H1 (cell line): Measurements from ENCODE around the gene COL6A2. TPM values are rescaled to one million over a fixed set of nuclear protein-coding genes. Genes with fewer than 3 reads are reported as not detected.

Experiments
- CTCF ChIA-PET: fragments of 300-600 bp; sonication (Branson Sonifier 250); formaldehyde crosslinking; loops from one replicate; lab custom pipeline; 2021; ENCODE audit not compliant: partially characterized antibody; lab: Charles Lee
- POLR2A ChIA-PET: fragments of 300-600 bp; sonication (Branson Sonifier 250); formaldehyde crosslinking; loops from one replicate; lab custom pipeline; 2021; ENCODE audit warnings: inconsistent platforms; ENCODE audit not compliant: partially characterized antibody; lab: Charles Lee
- DNase-seq, 2 experiments: peaks; one replicate each; pipeline versions ENCODE4 v3.0.0 to v3.0.0-alpha.2; 2010 to 2022; ENCODE audit warnings: low spot score in 2 of 2, low read depth in 1 of 2, mixed read lengths in 1 of 2
- FAIRE-seq: peaks from 2 replicates; lab custom pipeline; 2011; peaks lifted over from hg19 to GRCh38; lab: Jason Lieb, UNC
- H2AFZ ChIP-seq: 2 replicates; pipeline ENCODE4 v1.8.1; 2012; ENCODE audit warnings: low read length, inconsistent platforms
- H2AK5ac ChIP-seq: 2 replicates; pipeline ENCODE4 v1.6.1; 2013; ENCODE audit warnings: low read depth, low read length
- H2BK120ac ChIP-seq: replicated peaks from 2 replicates; pipeline ENCODE3; 2013; ENCODE audit warnings: low read depth, low read length, inconsistent platforms
- H2BK12ac ChIP-seq: 2 replicates; pipeline ENCODE4 v1.6.1; 2013; ENCODE audit warnings: low read depth, low read length
- H2BK15ac ChIP-seq: 2 replicates; pipeline ENCODE4 v1.6.1; 2013; ENCODE audit warnings: low read length
- H2BK20ac ChIP-seq: 2 replicates; pipeline ENCODE4 v1.6.1; 2013; ENCODE audit warnings: low read length
- H2BK5ac ChIP-seq: 2 replicates; pipeline ENCODE4 v1.6.1; 2013; ENCODE audit warnings: low read depth, low read length
- H3K14ac ChIP-seq: 2 replicates; pipeline ENCODE4 v1.6.1; 2013; ENCODE audit warnings: inconsistent platforms; ENCODE audit not compliant: insufficient read length
- H3K18ac ChIP-seq: 2 replicates; pipeline ENCODE4 v1.6.1; 2013; ENCODE audit warnings: low read length; ENCODE audit errors: extremely low read depth
- H3K23ac ChIP-seq: 2 replicates; pipeline ENCODE4 v1.6.1; 2013; ENCODE audit warnings: inconsistent platforms; ENCODE audit not compliant: insufficient read length
- H3K23me2 ChIP-seq: 2 replicates; pipeline ENCODE4 v1.6.1; 2013; ENCODE audit warnings: low read depth, low read length
- H3K27ac ChIP-seq: 2 replicates; pipeline ENCODE4 v1.6.1; 2011; ENCODE audit warnings: low read depth, low read length, inconsistent platforms
- H3K27me3 ChIP-seq, 4 experiments: replicated peaks in 1 of 4; 1 replicate in 1 of 4; 2 replicates in 3 of 4; pipeline versions ENCODE4 v1.6.1 to v1.8.1; 2011 to 2013; ENCODE audit warnings: low read length in 3 of 4, mild to moderate bottlenecking in 3 of 4, inconsistent platforms in 2 of 4, mixed read lengths in 2 of 4, moderate library complexity in 1 of 4; ENCODE audit not compliant: control insufficient read depth in 3 of 4, insufficient read depth in 3 of 4; ENCODE audit errors: extremely low read depth in 1 of 4
- H3K36me3 ChIP-seq, 4 experiments: 2 replicates each; pipeline versions ENCODE4 v1.6.1 to v1.8.1; 2011 to 2013; ENCODE audit warnings: mild to moderate bottlenecking in 4 of 4, low read length in 3 of 4, moderate library complexity in 2 of 4, control low read depth in 1 of 4, inconsistent platforms in 1 of 4; ENCODE audit not compliant: insufficient read depth in 4 of 4, control insufficient read depth in 2 of 4
- H3K4ac ChIP-seq: replicated peaks from 2 replicates; pipeline ENCODE3; 2013; ENCODE audit warnings: low read length, low read depth, mixed read lengths, inconsistent platforms; ENCODE audit not compliant: insufficient read length
- H3K4me1 ChIP-seq, 4 experiments: replicated peaks in 1 of 4; 1 replicate in 1 of 4; 2 replicates in 3 of 4; pipeline versions ENCODE4 v1.6.1 to v1.8.1; 2011 to 2013; ENCODE audit warnings: low read length in 3 of 4, inconsistent platforms in 2 of 4, mixed read lengths in 1 of 4; ENCODE audit not compliant: insufficient read depth in 4 of 4, control insufficient read depth in 3 of 4
- H3K4me2 ChIP-seq, 2 experiments: 2 replicates each; pipeline versions ENCODE4 v1.6.1 to v1.8.1; 2011 to 2013; ENCODE audit warnings: low read depth in 2 of 2, low read length in 2 of 2, control low read depth in 1 of 2, inconsistent platforms in 1 of 2, mild to moderate bottlenecking in 1 of 2; ENCODE audit not compliant: insufficient read depth in 1 of 2
- H3K4me3 ChIP-seq, 4 experiments: fragments of 200-600, 300-600 bp in 1 of 4; sonication (generic), shearing (Covaris generic), sonication (Bioruptor Twin) in 1 of 4; 2 replicates each; pipeline versions ENCODE4 v1.5.1 to v1.8.1; 2011 to 2016; ENCODE audit warnings: low read length in 4 of 4, low read depth in 3 of 4, control low read depth in 2 of 4, inconsistent platforms in 2 of 4, mild to moderate bottlenecking in 2 of 4, mixed read lengths in 1 of 4, moderate library complexity in 1 of 4; ENCODE audit not compliant: insufficient read depth in 2 of 4; ENCODE audit errors: extremely low read depth in 1 of 4
- H3K56ac ChIP-seq: replicated peaks from 2 replicates; pipeline ENCODE3; 2013; ENCODE audit warnings: low read depth, mild to moderate bottlenecking, mixed read lengths, low read length, inconsistent platforms; ENCODE audit not compliant: insufficient read length
- H3K79me1 ChIP-seq: 2 replicates; pipeline ENCODE4 v1.6.1; 2013; ENCODE audit warnings: low read depth, low read length, control low read depth
- H3K79me2 ChIP-seq, 2 experiments: 2 replicates each; pipeline versions ENCODE4 v1.6.1 to v1.8.1; 2012 to 2013; ENCODE audit warnings: low read length in 2 of 2, mild to moderate bottlenecking in 2 of 2, inconsistent platforms in 1 of 2; ENCODE audit not compliant: insufficient read depth in 2 of 2, control insufficient read depth in 1 of 2
- H3K9ac ChIP-seq, 4 experiments: replicated peaks in 1 of 4; 1 replicate in 1 of 4; 2 replicates in 3 of 4; pipeline versions ENCODE4 v1.6.1 to v1.8.1; 2011 to 2013; ENCODE audit warnings: low read depth in 3 of 4, low read length in 3 of 4, control low read depth in 2 of 4, mild to moderate bottlenecking in 2 of 4, moderate library complexity in 2 of 4, inconsistent platforms in 1 of 4; ENCODE audit errors: extremely low read depth in 1 of 4
- H3K9me3 ChIP-seq, 2 experiments: 2 replicates each; pipeline versions ENCODE4 v1.6.1 to v1.8.1; 2012 to 2013; ENCODE audit warnings: mild to moderate bottlenecking in 2 of 2, moderate library complexity in 2 of 2, control low read depth in 1 of 2, inconsistent platforms in 1 of 2, low read depth in 1 of 2, low read length in 1 of 2, mixed read lengths in 1 of 2; ENCODE audit not compliant: insufficient read depth in 2 of 2
- H4K20me1 ChIP-seq, 2 experiments: replicated peaks in 1 of 2; 2 replicates each; pipeline versions ENCODE3 to v1.8.1; 2011 to 2013; ENCODE audit warnings: inconsistent platforms in 2 of 2, low read length in 2 of 2, mild to moderate bottlenecking in 1 of 2; ENCODE audit not compliant: insufficient read depth in 2 of 2, control insufficient read depth in 1 of 2
- H4K5ac ChIP-seq: 2 replicates; pipeline ENCODE4 v1.6.1; 2013; ENCODE audit warnings: low read length, low read depth, mixed read lengths, inconsistent platforms; ENCODE audit not compliant: insufficient read length
- H4K8ac ChIP-seq: 2 replicates; pipeline ENCODE4 v1.8.0; 2013; ENCODE audit warnings: mild to moderate bottlenecking, moderate library complexity, low read length, inconsistent platforms; ENCODE audit not compliant: insufficient read depth; ENCODE audit errors: extremely low read depth
- H4K91ac ChIP-seq: replicated peaks from 2 replicates; pipeline ENCODE3; 2013; ENCODE audit warnings: low read length, mixed read lengths, inconsistent platforms; ENCODE audit not compliant: insufficient read length
- BRCA1 ChIP-seq: IDR thresholded peaks from 2 replicates; pipeline ENCODE4 v1.6.1; 2012; ENCODE audit warnings: low read depth, low read length, improper control_type of control experiment
- CEBPB ChIP-seq: IDR thresholded peaks from 2 replicates; pipeline ENCODE4 v1.6.1; 2012; ENCODE audit warnings: low read depth, low read length
- WGBS, 2 experiments: shearing (Covaris generic) in 1 of 2; methylation state at CpG; one replicate each; pipeline versions ENCODE4 v1.1.6 to v1.1.7; 2013 to 2015; ENCODE audit warnings: low lambda C conversion rate in 2 of 2, mixed read lengths in 2 of 2, inconsistent platforms in 1 of 2, low coverage in 1 of 2, missing lambda C conversion rate in 1 of 2; ENCODE audit not compliant: insufficient replicate concordance in 2 of 2, insufficient coverage in 1 of 2, insufficient read length in 1 of 2; ENCODE audit errors: extremely low coverage in 1 of 2, missing lambda C conversion rate in 1 of 2; 5-methylcytosine and 5-hydroxymethylcytosine counted together
- polyA plus RNA-seq, 7 experiments: library from polyadenylated mRNA; depleted of rRNA in 3 of 7; stranded (reverse) in 5 of 7; unstranded in 2 of 7; fragments of >200 nt in 5 of 7; fragments of 200-250 nt in 2 of 7; gene quantifications; 1 replicate in 5 of 7; 2 replicates in 1 of 7; 4 replicates in 1 of 7; pipeline versions ENCODE4 v1.2.1 to v1.2.3, GENCODE V29; 2011 to 2013; ENCODE audit warnings: missing spikeins in 2 of 7, mixed read lengths in 2 of 7
- total RNA-seq: library from RNA; stranded (reverse); fragmentation: NEBNext Ultra II Directional; extraction: Animal tissue kit (Norgen Biotek cat#: 25700); gene quantifications from 2 replicates; pipeline ENCODE4 v1.2.1, GENCODE V29; 2021

Gene COL6A2
- total and polyA plus RNA-seq, 2 of the 8 experiments (the other 6 are each of a cell fraction or from before 2014, with no cell fraction given): 60.1 to 62.7 TPM

- H2AFZ ChIP-seq: no peak overlapping the region
- no peak overlapping the region for H2AK5ac ChIP-seq
- H3K4me2 ChIP-seq: no peak overlapping the region
- no peak overlapping the region for H2BK20ac ChIP-seq
- CTCF ChIA-PET: interaction anchor here (0.6 to 1.6 kb wide), 7 partner anchors 9 to 107 kb away, joined by 3 to 6 read pairs (median 5); no protein-coding TSS in a partner anchor
- no peak overlapping the region for H3K4me3 ChIP-seq
- no peak overlapping the region for H3K14ac ChIP-seq
- TF ChIP-seq CEBPB (no peak), BRCA1 (no peak)
- no peak overlapping the region for H2BK15ac ChIP-seq
- H3K4me1 ChIP-seq: peaks cover 0 to 4% (median under 1%) of the 10 kb centered on the region in 4 experiments; a peak in 3 of 7 replicates
- no peak overlapping the region for H3K56ac ChIP-seq
- no peaks in the 10 kb centered on the region for H4K20me1 ChIP-seq
- no peak overlapping the region for H2BK5ac ChIP-seq
- no peak overlapping the region for H2BK120ac ChIP-seq
- no peak overlapping the region for H3K27ac ChIP-seq
- no peaks in the 10 kb centered on the region for H3K79me2 ChIP-seq
- no peaks in the 10 kb centered on the region for H3K79me1 ChIP-seq
- H4K8ac ChIP-seq: peak overlapping the region; percentile 53
- FAIRE-seq (no peak), DNase-seq (no peak)
- no peaks in the 10 kb centered on the region; a peak in 1 of 8 replicates for H3K36me3 ChIP-seq
- no peak overlapping the region for H4K5ac ChIP-seq
- H3K23me2 ChIP-seq: no peaks in the 10 kb centered on the region
- no peak overlapping the region for H3K9ac ChIP-seq
- peaks cover 0 to 8% of the 10 kb centered on the region in 2 experiments; a peak in 1 of 4 replicates for H3K9me3 ChIP-seq
- POLR2A ChIA-PET: no interaction called here
- no peak overlapping the region for H3K23ac ChIP-seq
- no peak overlapping the region for H3K18ac ChIP-seq
- H2BK12ac ChIP-seq: no peak overlapping the region
- H4K91ac ChIP-seq: no peak overlapping the region
- H3K27me3 ChIP-seq: peaks cover 0 to 11% (median 2%) of the 10 kb centered on the region in 4 experiments; a peak in 3 of 7 replicates
- no peak overlapping the region for H3K4ac ChIP-seq
- WGBS, 2 experiments: 94% methylated on average over 16 of the region's 60 CpGs; no CpG with 5 or more reads in 1 of the 2 experiments
Measured at GRCh38 chr21:46145840-46146691, 48.2 kb downstream of the COL6A2 start.
